EH (cell line): Measurements from ENCODE around the gene DIPK1A.
"Not testable (repeated sequence)": the region's sequence is repeated elsewhere in the genome, so short reads cannot be mapped to it uniquely, and the experiment has no call there.

Experiments used
- DNase-seq: peaks from one replicate; pipeline ENCODE4 v3.0.0-alpha.2; 2015; ENCODE audit warnings: low read depth

Gene DIPK1A

GRCh38 chr1:92980732-92981647 lies 19.7 kb upstream of the DIPK1A start:
- DNase-seq, result no peak

GRCh38 chr1:92975551-92976232 lies 14.4 kb upstream of the DIPK1A start:
- no peak for DNase-seq

- not testable (repeated sequence) for DNase-seq
These were observed 12.8 kb upstream of the DIPK1A start for GRCh38 chr1:92974112-92974511.

- no peak for DNase-seq
These were observed 12.1 kb upstream of the DIPK1A start for GRCh38 chr1:92973203-92973897.

- DNase-seq, result no peak
These were observed 11.3 kb upstream of the DIPK1A start for GRCh38 chr1:92972409-92973129.

GRCh38 chr1:92971932-92972331 lies 10.7 kb upstream of the DIPK1A start:
- not testable (repeated sequence) for DNase-seq

- no peak for DNase-seq
These were observed 9.9 kb upstream of the DIPK1A start for GRCh38 chr1:92970990-92971689.

GRCh38 chr1:92969517-92969916 lies 8.3 kb upstream of the DIPK1A start:
- no peak for DNase-seq

GRCh38 chr1:92968138-92969032 lies 7.1 kb upstream of the DIPK1A start:
- DNase-seq, result peak; percentile 9

- DNase-seq, result no peak
These were observed 3.7 kb upstream of the DIPK1A start for GRCh38 chr1:92964998-92965397.

- DNase-seq, result no peak
These were observed 3.1 kb upstream of the DIPK1A start for GRCh38 chr1:92964316-92964715.

- DNase-seq, result peak; percentile 92
These were observed 862 bp upstream of the DIPK1A start for GRCh38 chr1:92961896-92962752.

- peak; percentile 89 for DNase-seq
These were observed 699 bp downstream of the DIPK1A start for GRCh38 chr1:92960395-92961130.

GRCh38 chr1:92958203-92958970 lies 2.9 kb downstream of the DIPK1A start:
- no peak for DNase-seq

GRCh38 chr1:92957030-92957734 lies 4.1 kb downstream of the DIPK1A start:
- DNase-seq, result no peak

GRCh38 chr1:92956254-92957029 lies 4.8 kb downstream of the DIPK1A start:
- DNase-seq, result no peak
